ENCODE measurements around the gene USP40.

GRCh38 chr2:233519787-233520611 lies 46.6 kb downstream of the USP40 start:
- TF ChIP-seq CTCF (IDR thresholded peaks at IDR 0.05) (no peak), ATF1 (CRISPR knock-in tag; IDR thresholded peaks at IDR 0.05) (no peak), OVOL2 (CRISPR knock-in tag; IDR thresholded peaks at IDR 0.05; ENCODE audit: borderline replicate concordance) (no peak), NFYB (CRISPR knock-in tag; conservative IDR thresholded peaks at IDR 0.05; ENCODE audit: low read depth) (no peak), TCF7 (CRISPR knock-in tag; IDR thresholded peaks at IDR 0.05; ENCODE audit: low read depth) (no peak), FOXJ3 (CRISPR knock-in tag; IDR thresholded peaks at IDR 0.05; ENCODE audit: borderline replicate concordance) (no peak), FOXK1 (CRISPR knock-in tag; IDR thresholded peaks at IDR 0.05) (no peak), USF1 (CRISPR knock-in tag; IDR thresholded peaks at IDR 0.05) (no peak), CBFB (CRISPR knock-in tag; IDR thresholded peaks at IDR 0.05; ENCODE audit: low read depth) (no peak)
